ENCODE measurements around the gene CSHL1.
"Not testable (repeated sequence)": the region's sequence is repeated elsewhere in the genome, so short reads cannot be mapped to it uniquely, and the experiment has no call there.

GRCh38 chr17:63871646-63872365 lies 39.3 kb downstream of the CSHL1 start:
- TF ChIP-seq CTCF (IDR thresholded peaks at IDR 0.05; ENCODE audit: low read depth, low read length); EZH2phosphoT487 (IDR thresholded peaks at IDR 0.05; ENCODE audit: low read depth): not testable (repeated sequence)

Data from OCI-LY3 (cell line).